ENCODE results near the gene SIRPA.

SIRPA gene

DNA sequence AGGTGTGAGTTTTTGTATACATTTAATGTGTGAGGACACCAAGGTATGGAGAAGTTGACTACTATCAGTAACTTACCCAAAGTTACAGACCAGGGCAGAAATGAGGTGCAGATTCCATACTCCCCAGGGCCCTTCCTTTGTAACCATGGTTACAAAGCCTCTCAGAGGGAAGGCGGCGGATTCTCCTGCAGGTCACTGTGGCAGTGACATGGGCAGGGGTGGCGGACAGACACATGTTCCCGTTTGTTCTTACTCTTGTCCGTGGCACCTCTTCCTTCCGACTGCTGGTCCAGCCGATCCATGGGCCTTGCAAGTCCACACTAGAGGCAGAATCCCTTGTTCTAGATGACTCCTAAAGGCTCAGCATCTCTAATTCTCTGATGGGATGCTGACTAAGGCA, 55.6 kb downstream of the SIRPA start:
- Histone ChIP-seq H3K36me3 (no peaks in the 10 kb centered on the region), H3K27ac (no peak overlapping the region), H3K9me3 (ENCODE audit: severe bottlenecking) (no peaks in the 10 kb centered on the region), H3K4me3 (ENCODE audit: low read depth, low read length) (no peak overlapping the region), H3K27me3 (ENCODE audit: insufficient read depth, low read depth, severe bottlenecking) (no peaks in the 10 kb centered on the region)
- TF ChIP-seq, protein P1, sequence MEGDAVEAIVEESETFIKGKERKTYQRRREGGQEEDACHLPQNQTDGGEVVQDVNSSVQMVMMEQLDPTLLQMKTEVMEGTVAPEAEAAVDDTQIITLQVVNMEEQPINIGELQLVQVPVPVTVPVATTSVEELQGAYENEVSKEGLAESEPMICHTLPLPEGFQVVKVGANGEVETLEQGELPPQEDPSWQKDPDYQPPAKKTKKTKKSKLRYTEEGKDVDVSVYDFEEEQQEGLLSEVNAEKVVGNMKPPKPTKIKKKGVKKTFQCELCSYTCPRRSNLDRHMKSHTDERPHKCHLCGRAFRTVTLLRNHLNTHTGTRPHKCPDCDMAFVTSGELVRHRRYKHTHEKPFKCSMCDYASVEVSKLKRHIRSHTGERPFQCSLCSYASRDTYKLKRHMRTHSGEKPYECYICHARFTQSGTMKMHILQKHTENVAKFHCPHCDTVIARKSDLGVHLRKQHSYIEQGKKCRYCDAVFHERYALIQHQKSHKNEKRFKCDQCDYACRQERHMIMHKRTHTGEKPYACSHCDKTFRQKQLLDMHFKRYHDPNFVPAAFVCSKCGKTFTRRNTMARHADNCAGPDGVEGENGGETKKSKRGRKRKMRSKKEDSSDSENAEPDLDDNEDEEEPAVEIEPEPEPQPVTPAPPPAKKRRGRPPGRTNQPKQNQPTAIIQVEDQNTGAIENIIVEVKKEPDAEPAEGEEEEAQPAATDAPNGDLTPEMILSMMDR (IDR thresholded peaks at IDR 0.05; ENCODE audit: low read depth, low read length): no peak
- DNase-seq: peak; percentile 46

GRCh38 chr20:1951436-1952115, 56.4 kb downstream of the SIRPA start:
- DNase-seq: no peak
- Histone ChIP-seq H3K27ac (no peak overlapping the region), H3K27me3 (ENCODE audit: insufficient read depth, low read depth, severe bottlenecking) (no peaks in the 10 kb centered on the region), H3K4me3 (ENCODE audit: low read depth, low read length) (no peak overlapping the region), H3K9me3 (ENCODE audit: severe bottlenecking) (no peaks in the 10 kb centered on the region), H3K36me3 (no peaks in the 10 kb centered on the region)
- TF ChIP-seq, protein P1 (IDR thresholded peaks at IDR 0.05; ENCODE audit: low read depth, low read length): no peak

GRCh38 chr20:1952737-1953530, 57.7 kb downstream of the SIRPA start:
- Histone ChIP-seq H3K9me3 (ENCODE audit: severe bottlenecking) (no peaks in the 10 kb centered on the region), H3K27me3 (ENCODE audit: insufficient read depth, low read depth, severe bottlenecking) (no peaks in the 10 kb centered on the region), H3K36me3 (no peaks in the 10 kb centered on the region), H3K4me3 (ENCODE audit: low read depth, low read length) (no peak overlapping the region), H3K27ac (no peak overlapping the region)
- TF ChIP-seq, protein P1 (IDR thresholded peaks at IDR 0.05; ENCODE audit: low read depth, low read length): no peak
- DNase-seq: no peak

- Histone ChIP-seq H3K27ac (no peak overlapping the region), H3K4me3 (ENCODE audit: low read depth, low read length) (no peak overlapping the region), H3K36me3 (no peaks in the 10 kb centered on the region), H3K27me3 (ENCODE audit: insufficient read depth, low read depth, severe bottlenecking) (no peaks in the 10 kb centered on the region), H3K9me3 (ENCODE audit: severe bottlenecking) (no peaks in the 10 kb centered on the region)
- TF ChIP-seq, protein P1 (IDR thresholded peaks at IDR 0.05; ENCODE audit: low read depth, low read length): no peak
- DNase-seq: no peak
Observed at GRCh38 chr20:1953621-1954020, 58.4 kb downstream of the SIRPA start.

- Histone ChIP-seq H3K36me3 (no peaks in the 10 kb centered on the region), H3K27ac (no peak overlapping the region), H3K4me3 (ENCODE audit: low read depth, low read length) (no peak overlapping the region), H3K9me3 (ENCODE audit: severe bottlenecking) (no peaks in the 10 kb centered on the region), H3K27me3 (ENCODE audit: insufficient read depth, low read depth, severe bottlenecking) (no peaks in the 10 kb centered on the region)
- TF ChIP-seq, protein P1 (IDR thresholded peaks at IDR 0.05; ENCODE audit: low read depth, low read length): no peak
- peak; percentile 37 for DNase-seq
Observed at GRCh38 chr20:1955217-1955616, 60.0 kb downstream of the SIRPA start.
